Tongue (tissue), 2 donors: ENCODE data around the gene TEPSIN. TPM values are rescaled to one million over a fixed set of nuclear protein-coding genes. Genes with fewer than 3 reads are reported as not detected.

Source experiments
- DNase-seq: peaks from one replicate; pipeline ENCODE4 v3.0.0-alpha.2; 2015
- total RNA-seq: library from RNA; depleted of rRNA; stranded (reverse); fragments of >200 nt; gene quantifications from one replicate; pipeline ENCODE4 v1.2.3, GENCODE V29; 2014

Gene TEPSIN
- total RNA-seq, 1 donor from 2014 or later = 14.6 TPM

DNA sequence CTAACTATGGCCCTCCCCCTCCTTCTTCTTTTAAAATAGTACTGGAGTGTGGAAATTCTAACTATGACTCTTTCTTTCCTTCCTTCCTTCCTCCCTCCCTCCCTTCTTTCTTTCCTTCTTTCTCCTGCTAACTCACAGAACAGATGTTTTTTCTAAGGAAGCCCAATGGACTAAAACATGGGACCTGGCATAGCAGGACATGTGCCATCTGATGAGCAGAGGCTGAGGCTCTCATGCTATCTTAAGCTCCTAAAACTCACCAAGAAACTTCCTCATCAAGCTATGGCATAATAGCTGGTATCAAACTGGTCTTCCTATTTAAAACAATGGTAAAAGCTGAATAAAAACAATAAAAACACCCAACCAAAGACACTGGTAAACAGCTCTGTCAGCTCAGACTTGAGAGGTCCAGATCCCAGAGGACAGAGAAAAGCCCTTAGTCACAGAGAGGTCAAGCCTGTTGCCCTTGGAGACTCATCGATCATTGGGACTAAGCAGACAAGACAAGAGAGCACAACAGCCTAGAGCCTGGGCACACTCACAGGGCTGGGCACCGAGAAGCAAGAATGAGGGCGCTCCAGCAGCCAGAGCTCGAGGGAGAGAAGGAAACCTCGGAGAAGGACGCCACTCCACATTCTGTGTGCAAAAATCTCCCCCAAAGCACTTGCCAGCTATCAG lies 28.7 kb upstream of the TEPSIN start:
- no peak for DNase-seq

DNA sequence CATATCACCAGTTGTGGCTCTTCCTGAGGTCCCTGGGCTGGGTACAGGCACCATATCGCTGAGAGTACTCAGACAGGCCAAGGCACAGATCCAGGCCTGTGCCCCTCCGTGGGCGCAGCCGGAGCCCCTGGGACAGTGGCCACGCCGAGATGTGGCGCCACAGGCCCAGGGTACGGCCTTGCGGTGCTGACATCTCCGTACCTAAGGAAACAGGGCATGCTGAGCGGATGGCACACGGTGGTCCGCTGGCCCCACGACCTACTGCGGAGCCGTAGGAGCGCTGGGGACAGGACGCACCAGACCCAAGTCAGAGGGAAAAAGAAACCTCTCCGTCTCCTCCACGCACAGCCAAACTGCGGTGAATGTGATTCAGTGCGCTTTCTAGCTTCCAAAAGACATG lies 26.7 kb upstream of the TEPSIN start:
- no peak for DNase-seq

DNA sequence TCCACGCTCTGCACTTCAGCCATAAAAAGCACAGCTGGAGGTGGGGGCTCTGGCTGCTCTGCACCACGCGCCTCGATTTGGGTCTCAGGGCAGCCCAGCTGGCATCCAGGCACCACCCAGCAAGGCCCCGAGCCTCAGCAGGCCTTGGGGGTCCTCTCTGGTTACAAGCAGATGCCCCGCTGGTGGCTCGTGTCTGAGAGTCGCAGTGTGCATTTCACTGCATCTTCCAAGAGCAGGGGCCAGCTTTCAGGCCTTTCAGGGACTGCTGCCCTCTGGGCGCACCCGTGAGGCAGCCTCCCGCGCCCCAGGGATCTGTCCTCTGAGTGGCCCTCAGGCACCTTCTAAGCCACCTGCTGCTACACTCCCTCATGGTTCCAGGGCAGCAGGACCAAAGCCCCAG lies 25.8 kb upstream of the TEPSIN start:
- DNase-seq = peak; percentile 47

DNA sequence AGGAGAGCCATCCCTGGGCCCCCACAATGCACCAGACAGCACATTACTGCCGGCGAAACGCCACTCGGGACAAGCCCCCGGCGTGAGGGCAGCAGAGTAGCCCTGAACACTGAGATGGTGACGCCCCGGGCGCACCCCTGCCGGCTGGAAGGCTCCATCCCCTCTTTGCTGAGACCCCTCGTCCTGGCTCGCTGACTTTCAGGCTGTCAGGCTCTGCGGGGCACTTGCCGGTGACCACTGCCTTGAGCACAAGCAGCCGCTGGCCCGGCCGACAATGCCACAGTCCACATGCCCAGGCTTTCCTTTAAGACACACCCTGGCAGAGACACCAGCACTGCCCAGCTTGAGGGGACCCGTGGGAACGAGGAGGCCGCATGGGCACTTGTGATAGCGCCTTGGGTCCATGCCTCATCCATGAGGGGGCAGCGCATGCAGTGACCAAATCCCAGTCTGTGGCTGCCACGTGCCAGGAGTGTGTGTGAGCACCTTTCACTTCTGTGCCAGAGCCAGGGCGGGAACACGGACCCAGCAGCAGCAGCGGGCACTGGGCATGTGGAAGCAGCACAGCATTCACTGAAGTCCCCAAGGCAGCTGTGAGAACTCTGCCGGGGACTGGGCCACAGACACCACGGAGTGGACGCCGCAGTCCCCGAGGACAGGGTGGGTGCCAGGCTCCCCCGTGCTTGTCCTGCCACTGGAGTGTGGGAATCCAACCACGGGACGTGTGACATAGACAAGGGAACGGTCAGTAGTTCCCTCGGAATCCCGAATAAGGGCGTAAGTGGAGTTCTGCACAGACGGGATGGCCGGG lies 24.7 kb upstream of the TEPSIN start:
- DNase-seq = no peak

DNA sequence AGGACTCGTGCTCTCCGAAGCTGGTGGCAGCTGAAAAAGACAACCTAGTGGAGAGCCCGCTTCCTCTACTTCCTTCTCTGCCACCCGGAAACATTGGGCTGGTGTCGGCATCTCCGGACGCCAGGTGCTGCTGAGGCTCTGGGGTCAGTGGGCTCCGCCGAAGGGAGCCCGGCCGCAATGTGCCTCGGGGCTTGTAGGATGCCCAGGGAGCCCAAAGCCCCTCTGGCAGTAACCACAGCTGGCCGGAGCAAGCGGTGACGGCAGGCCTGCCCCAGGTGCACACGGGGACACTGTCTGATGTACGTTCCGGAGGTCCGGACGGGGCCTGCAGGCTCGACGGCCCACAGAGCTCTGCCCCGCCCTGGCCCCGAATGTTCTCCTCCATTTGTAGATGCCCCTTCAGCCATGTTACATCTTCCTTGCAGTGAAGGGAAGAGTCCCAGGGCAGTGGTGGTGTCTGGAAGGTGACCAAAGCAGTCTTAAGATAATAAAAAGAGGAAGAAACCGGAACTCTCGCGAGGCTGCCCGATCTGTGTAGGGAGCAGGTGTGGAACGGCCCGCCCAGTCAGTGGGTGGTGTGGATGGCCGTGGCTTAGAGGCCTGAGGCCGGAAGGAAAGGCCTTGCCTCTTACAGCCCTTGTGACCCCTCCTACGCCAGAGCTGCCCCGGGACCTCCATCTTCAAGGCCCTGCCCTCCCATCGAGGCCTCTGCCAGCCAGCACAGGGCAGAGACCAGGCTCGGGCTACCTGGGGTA lies 22.9 kb upstream of the TEPSIN start:
- DNase-seq = no peak

DNA sequence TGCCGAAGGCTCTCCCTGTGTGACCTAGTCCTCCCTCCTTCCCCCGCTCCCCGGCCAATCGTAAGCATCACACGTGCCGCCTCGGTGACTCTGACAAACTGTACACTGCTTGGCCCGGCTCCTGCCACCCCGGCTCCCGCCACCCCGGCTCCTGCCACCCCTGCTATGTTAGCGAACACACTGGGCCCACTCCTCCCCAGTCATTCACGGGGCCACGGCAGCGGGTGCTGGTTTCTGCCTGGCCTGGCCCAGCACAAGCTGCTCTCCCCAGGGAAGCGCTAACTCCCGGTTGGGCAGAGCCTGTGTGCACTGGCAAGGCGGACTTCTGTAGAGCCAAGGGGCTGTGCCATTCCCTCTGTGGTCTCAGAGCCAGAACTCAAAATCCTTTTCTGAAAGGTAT lies 22.2 kb upstream of the TEPSIN start:
- no peak for DNase-seq

DNA sequence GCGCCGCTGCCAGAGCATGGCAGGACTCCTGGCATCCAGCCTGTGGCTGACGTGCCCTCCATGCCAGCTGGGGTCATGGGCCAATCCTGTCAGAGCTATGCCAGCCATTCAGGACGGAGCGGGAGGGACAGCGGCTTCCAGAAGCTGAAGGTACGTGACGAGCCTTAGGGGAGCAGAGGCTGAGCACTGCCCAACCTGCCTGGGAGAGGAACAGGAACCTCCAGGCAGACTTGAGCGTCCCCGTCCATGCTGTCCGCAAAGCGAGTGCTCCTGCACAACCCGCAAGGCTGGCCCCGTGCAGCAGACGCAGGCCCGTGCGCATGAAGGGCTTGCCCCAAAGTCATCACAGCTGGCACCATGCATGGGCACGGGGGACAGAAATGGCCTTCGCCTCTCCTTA lies 21.8 kb upstream of the TEPSIN start:
- DNase-seq = no peak

DNA sequence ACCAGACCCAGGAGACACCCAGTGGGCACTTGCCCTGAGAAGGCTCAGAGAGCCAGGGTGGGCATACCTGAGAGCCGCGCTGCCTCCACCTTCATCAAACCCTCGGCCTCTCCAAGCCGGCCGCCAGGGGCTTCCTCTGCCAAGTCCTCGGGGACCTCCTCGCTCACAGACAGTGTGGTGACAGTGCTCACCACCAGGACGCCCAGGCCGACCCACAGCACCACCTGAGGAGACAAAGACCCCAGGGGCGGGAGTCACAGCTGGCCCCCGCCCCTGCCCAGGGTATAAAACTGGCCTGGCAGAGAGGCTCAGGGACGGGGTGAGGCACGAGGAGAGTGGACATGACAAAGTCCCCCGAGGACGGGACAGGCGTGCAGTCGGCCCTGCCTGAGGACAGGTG lies 21.3 kb upstream of the TEPSIN start:
- no peak for DNase-seq

DNA sequence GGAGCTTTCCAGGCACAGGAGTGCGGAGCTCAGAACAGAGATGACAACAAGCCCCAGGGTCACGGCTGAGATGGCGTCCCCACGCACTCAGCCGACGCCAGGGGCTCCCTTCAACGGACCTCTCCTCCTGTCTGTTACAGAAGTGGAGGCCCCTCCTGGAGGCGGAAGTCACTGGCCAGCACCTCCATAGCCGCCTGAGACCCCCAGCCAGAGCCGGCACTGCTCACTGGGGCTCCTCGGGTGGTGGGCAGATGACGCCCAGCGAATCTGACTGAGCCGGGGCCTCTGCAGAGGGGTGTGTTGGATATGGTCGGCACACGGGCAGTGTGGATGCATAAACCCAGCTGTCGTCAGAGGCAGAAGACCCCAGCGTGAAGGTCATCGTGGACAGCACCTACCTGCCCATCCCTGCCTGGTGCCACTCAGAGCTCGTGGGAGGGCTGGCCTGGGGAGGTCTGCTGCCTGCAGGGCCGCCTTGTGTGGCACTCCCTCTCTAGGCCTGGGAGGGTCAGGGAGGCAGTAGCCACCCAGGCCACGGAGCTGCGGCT lies 20.3 kb upstream of the TEPSIN start:
- DNase-seq = no peak

DNA sequence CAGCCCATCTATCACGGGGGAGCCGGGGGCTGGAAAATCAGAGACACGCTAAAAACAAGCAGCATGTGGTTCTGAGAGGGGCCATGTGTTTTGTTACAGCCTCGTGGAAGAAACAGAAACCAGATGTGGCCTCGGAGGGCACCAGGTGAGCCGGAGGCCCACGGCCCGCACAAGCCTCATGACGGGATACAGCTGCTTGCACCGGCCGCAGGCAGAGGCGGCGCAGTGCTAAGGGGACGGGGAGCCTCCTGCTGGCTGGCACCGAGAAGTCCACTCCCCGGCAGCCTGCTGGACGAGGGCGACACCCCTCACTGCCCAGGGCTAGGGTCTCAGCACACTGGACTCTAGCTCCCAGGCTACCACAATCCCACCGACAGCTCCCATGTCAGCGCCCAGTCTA lies 19.4 kb upstream of the TEPSIN start:
- DNase-seq = peak; percentile 54

DNA sequence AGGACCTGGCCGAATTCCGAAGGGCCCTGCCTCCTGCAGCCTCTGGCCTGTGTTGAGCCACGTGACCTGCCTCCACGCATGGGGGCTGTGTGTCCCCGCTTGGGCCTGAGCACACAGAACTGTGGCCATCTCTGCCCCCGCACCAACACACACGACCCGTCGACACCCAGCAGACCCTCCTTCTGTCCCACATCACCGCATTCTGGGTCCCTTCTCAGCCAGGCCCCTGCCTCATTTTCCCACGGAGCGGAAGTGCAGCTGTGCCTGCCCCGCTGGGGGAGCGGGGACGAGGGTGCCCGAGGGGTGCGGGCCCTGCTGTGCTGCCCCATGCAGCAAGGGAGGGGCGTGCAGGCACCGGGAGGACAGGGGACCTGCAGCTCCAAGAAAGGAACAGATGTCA lies 18.7 kb upstream of the TEPSIN start:
- DNase-seq = no peak

DNA sequence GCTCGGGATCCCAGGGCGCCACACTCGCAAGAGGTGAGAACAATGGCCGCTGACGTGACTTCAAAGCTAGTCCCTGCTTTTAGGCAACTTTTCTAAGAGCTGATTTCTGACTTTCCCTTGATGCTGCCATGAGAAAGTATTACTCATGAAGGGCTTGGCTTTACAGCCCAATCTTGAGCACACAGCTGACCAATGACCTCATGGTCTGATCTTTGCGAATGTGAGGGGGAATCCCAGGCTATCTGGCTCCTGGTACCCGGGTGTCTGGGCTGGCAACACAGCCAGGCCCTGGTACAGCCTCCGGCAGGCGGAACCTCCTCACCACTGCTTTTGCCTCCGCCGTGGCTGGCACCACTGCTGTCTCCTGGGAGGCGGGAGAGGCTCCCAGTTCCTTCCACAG lies 17.8 kb upstream of the TEPSIN start:
- DNase-seq = no peak

DNA sequence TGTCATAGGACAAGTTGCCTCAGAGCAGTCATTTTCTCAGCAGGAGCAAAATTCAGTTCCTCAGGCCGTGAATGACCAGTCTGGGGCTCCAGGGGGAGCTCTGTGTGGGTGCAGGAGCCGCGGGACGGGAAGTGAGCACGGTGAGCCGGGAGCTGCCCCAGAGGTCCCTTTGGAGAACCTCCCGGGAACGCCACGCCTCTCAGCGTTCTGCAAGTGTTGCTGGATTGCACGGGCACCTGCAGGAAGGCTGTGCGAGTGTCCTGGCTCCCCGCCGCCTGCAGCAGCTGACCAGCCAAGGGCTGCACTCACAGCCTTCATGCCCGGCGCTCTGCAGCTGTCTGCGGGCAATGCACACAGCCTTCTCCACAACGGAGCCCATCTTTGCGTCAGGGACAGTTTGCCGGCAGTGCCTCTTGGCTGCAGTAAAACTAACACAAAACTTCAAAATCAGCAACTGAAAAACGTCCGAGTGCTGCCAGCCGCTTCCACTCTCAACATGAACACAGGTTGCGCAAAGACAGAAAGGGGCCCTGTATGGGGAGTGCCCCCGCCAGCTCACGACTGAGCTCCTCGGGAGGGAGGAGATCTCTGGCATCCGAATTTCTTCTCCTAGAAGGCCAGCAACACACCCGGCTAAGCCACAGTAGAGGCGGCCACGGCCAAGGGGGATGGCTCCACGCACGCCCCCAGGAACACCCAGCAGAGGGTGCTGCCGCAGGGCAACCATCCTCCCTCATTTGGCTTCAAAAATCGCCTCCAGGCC lies 16.3 kb upstream of the TEPSIN start:
- peak; percentile 89 for DNase-seq

DNA sequence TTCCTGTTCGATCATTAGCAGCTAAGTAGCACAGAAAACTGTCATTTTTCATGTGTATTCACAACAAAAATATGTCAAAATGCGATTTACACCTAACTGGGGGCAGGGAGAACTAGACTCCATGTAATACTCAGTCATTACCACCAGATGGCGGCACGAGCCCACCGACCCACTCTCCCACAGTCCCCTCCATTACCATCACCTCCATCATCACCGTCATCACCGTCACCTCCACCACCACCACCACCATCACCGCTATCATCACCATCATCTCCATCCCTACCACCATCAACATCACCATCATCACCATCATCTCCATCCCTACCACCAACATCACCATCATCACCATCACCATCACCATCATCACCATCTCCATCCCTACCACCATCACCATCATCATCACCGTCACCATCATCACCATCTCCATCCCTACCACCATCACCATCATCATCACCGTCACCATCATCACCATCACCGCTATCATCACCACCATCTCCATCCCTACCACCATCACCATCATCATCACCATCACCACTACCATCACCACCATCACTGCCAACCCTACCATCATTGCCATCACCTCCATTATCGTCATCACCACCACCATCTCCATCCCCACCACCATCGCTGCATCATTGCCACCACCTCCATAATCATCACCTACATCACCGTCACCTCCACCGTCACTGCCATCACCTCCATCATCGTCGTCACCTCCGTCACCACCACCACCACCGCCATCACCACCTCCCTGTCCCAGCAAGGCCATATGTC lies 14.7 kb upstream of the TEPSIN start:
- DNase-seq = peak; percentile 79

DNA sequence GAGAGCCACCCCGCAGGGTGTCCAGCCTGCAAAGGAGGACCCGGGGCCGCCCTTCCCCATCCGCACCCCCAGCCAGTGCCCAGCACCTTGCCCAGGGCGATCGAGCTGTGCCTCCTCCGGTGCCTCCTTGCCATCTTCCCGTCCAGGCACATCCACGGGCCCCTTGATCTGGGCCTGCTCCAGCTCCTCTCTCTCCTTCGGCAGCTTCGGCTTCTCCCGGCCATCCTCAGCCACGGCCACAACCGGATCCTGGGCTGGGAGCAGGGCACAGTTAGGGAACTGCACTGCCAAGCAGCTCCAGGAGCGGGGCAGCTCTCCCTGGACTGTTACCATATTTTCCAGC lies 14.1 kb upstream of the TEPSIN start:
- DNase-seq = no peak

DNA sequence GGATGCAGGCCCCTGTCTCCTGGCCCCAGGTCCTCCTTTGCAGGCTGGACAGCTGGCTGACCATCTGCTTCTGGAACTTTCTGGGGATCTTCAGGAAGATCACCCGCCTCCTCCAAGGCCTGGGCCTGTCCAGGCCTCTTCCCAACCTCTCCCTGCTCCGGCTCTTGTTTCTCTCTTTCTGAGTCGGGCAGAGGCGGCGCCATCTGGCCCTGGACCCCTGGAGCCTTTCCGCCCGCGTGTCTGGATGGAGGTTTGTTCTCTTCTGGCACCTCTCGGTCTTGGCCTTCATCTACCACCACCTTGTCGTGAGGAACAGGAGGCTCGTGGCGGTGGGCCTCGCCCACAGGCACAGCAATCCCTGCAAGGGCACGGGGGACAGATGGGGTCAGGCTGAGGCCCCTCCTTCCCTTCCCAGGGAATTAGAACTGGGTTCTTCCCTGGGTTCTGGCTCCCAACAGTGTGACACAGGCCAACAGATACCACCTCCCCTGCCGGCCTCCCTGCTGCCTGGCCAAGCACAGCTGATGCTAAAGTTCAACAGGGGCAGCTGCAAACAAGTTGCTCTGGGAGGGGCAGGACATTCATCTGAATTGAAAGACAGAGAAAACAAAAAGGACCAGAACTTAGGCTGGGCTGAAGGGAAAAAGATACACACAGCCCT lies 13.6 kb upstream of the TEPSIN start:
- peak; percentile 59 for DNase-seq

DNA sequence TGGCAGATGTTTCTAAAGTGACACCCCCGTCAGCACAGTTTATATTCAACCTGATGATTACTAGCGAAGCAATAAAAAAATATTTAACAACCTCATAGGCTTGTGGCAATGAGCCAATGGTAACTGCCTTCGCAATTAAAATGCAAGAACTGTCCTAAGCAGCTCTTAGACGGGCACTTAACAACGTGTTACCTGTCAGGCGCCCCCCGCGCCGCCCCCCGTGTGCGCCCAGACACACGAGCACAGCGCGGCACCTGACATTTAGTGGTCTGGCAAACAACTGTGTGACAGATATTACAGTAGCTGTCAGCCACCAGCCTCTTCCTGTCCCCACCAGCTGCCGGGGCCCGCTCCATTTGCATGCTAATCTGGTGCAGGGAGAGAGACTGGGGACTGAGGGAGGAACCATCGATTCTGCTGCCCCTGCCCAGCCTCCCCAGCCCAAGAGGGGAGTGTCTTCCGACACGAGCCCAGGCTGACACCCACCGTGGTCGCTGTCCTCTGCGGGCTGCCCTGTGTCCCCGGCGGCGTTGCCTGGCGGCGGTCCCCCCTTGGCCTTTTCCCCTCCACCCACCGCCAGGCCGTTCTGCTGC lies 12.9 kb upstream of the TEPSIN start:
- DNase-seq = peak; percentile 76

DNA sequence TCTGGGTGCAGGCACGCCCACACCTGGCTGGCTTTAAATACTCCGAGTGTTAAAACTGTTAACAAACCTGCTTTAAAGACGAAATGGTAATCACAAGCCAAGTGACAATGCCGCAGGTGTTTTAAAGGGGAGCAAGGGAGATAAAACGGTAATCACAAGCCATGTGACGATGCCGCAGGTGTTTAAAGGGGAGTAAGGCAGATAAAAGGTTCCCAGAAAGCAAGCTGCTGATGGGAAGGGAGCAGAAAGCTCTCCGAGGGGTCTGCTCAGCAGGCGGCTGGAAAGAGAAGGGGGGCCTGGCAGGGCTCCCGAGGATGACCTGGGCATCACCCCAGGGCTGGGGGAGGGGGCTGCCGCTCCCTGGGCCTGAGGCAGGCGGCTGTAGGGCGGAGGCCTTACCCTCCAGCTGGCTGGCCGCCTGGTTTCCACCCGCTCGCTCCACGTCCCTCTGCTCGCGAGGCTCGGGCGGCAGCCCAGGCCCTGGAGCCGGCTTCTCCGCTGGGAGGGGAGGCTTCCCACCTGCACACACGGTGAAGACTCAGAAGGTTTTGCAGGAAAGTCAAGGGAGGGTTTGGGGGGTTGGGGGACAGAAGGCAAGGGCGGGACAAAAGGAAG lies 12.3 kb upstream of the TEPSIN start:
- DNase-seq = peak; percentile 77

DNA sequence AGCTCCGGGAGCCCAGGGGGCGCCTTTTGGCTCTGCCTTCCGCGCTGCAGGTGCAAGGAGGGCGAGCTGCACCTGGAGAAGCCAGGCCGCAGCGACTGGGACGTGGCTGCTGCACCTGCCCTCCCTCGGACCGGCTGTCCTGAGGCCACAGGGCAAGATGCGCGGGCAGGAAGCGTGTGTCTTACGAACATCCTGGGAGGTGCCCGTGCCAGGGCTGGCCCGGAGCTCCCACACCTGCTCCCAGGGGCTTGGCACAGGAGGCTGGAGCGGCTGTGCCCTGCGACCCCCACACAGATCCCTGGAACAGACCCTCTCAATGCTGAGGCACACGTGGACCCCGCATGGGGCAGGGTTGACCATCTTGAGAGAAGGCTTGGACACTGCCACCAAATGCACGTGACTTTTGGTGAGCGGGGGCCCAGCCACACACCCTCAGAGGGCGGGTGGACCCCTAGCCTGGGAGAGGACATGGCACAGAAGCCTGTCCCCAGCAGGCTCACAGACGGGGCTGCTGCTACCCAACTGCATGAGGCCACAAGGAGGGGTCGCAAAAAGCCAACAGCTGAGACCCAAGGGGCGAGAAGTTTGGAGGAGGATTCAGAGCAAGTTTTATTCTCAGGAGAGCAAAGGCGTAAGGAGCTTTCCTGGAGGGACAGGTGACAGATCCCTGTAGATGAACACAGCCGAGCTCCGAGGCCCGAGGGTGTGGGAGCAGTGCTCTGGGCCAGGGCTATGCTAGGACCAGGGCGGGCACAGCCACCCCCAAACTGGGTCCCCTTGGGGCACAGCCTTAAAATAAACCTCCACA lies 11.6 kb upstream of the TEPSIN start:
- DNase-seq = no peak
